ENCODE measurements around the gene MEGF9. TPM values are rescaled to one million over a fixed set of nuclear protein-coding genes. Genes with fewer than 3 reads are reported as not detected.

MEGF9 gene
- total RNA-seq, 3 donors from 2014 or later (not counting 1 experiment from before 2014, with no cell fraction given), result 17.5 to 25.9 (median 22.3) TPM

- no peak overlapping the region for H3K27ac ChIP-seq (ENCODE audit: low read length)
- no peaks in the 10 kb centered on the region for H3K9me3 Mint-ChIP-seq
- no peak for TF ChIP-seq CTCF (IDR thresholded peaks at IDR 0.05)
- H3K4me3 Mint-ChIP-seq, result no peak overlapping the region
- peaks cover 0 to 5% of the 10 kb centered on the region in 2 donors for H3K4me1 Mint-ChIP-seq
- H3K4me1 ChIP-seq (ENCODE audit: control insufficient read depth, insufficient read depth, low read length), result no peaks in the 10 kb centered on the region
- no peaks in the 10 kb centered on the region for H3K9me3 ChIP-seq (ENCODE audit: control insufficient read depth, insufficient read depth, low read length)
- intact Hi-C loops (cut with micrococcal nuclease), result no loop called here
- ATAC-seq (no peak), DNase-seq (no peak)
- H3K36me3 ChIP-seq (ENCODE audit: control insufficient read depth, insufficient read depth, low read length), result peaks cover 28% of the 10 kb centered on the region
- H3K36me3 Mint-ChIP-seq, result peaks cover 5% of the 10 kb centered on the region
- H3K27ac Mint-ChIP-seq, result no peak overlapping the region
- WGBS (ENCODE audit: insufficient coverage), result 92% methylated on average over 3 of the region's 3 CpGs
- no peaks in the 10 kb centered on the region for H3K27me3 ChIP-seq (ENCODE audit: control insufficient read depth, insufficient read depth, low read length)
- H3K27me3 Mint-ChIP-seq (ENCODE audit: low read depth in 2 of 2), result no peaks in the 10 kb centered on the region
- H3K4me3 ChIP-seq (ENCODE audit: low read length), result no peak overlapping the region
These were observed 44.3 kb upstream of the MEGF9 start for GRCh38 chr9:120758544-120758943.

GRCh38 chr9:120757026-120757913 is 43.0 kb upstream of the MEGF9 start:
- ATAC-seq (no peak), DNase-seq (no peak)
- H3K27ac Mint-ChIP-seq, result peak overlapping the region; percentile 10 to 36
- peaks cover 0 to 5% of the 10 kb centered on the region in 2 donors for H3K4me1 Mint-ChIP-seq
- no peak overlapping the region for H3K4me3 Mint-ChIP-seq
- Histone ChIP-seq H3K4me3 (ENCODE audit: low read length) (no peak overlapping the region), H3K27me3 (ENCODE audit: control insufficient read depth, insufficient read depth, low read length) (no peaks in the 10 kb centered on the region), H3K36me3 (ENCODE audit: control insufficient read depth, insufficient read depth, low read length) (peaks cover 18% of the 10 kb centered on the region), H3K4me1 (ENCODE audit: control insufficient read depth, insufficient read depth, low read length) (no peaks in the 10 kb centered on the region), H3K27ac (ENCODE audit: low read length) (no peak overlapping the region), H3K9me3 (ENCODE audit: control insufficient read depth, insufficient read depth, low read length) (no peaks in the 10 kb centered on the region)
- WGBS (ENCODE audit: insufficient coverage), result 39% methylated on average over 3 of the region's 6 CpGs
- peaks cover 5% of the 10 kb centered on the region for H3K36me3 Mint-ChIP-seq
- H3K27me3 Mint-ChIP-seq (ENCODE audit: low read depth in 2 of 2), result no peaks in the 10 kb centered on the region
- intact Hi-C loops (cut with micrococcal nuclease), result no loop called here
- H3K9me3 Mint-ChIP-seq, result no peaks in the 10 kb centered on the region
- no peak for TF ChIP-seq CTCF (IDR thresholded peaks at IDR 0.05)

- no peak overlapping the region for H3K4me3 Mint-ChIP-seq
- TF ChIP-seq CTCF (IDR thresholded peaks at IDR 0.05), result no peak
- H3K36me3 ChIP-seq (ENCODE audit: control insufficient read depth, insufficient read depth, low read length), result peaks cover 14% of the 10 kb centered on the region
- peaks cover 5% of the 10 kb centered on the region for H3K36me3 Mint-ChIP-seq
- H3K4me1 Mint-ChIP-seq, result peaks cover 0 to 5% of the 10 kb centered on the region in 2 donors
- H3K4me1 ChIP-seq (ENCODE audit: control insufficient read depth, insufficient read depth, low read length), result no peaks in the 10 kb centered on the region
- ATAC-seq, result no peak
- DNase-seq, result no peak
- H3K27ac Mint-ChIP-seq, result peak overlapping the region in 1 of 2 donors; percentile 36
- no CpG with 5 or more reads among the region's 1 CpG for WGBS (ENCODE audit: insufficient coverage)
- no peaks in the 10 kb centered on the region for H3K9me3 Mint-ChIP-seq
- no peak overlapping the region for H3K4me3 ChIP-seq (ENCODE audit: low read length)
- H3K27me3 ChIP-seq (ENCODE audit: control insufficient read depth, insufficient read depth, low read length), result no peaks in the 10 kb centered on the region
- H3K27me3 Mint-ChIP-seq (ENCODE audit: low read depth in 2 of 2), result no peaks in the 10 kb centered on the region
- no peak overlapping the region for H3K27ac ChIP-seq (ENCODE audit: low read length)
- intact Hi-C loops (cut with micrococcal nuclease), result loop anchor here (1.0 kb wide), 1 partner anchor 225 kb away; no protein-coding TSS in a partner anchor
- no peaks in the 10 kb centered on the region for H3K9me3 ChIP-seq (ENCODE audit: control insufficient read depth, insufficient read depth, low read length)
These were observed 42.3 kb upstream of the MEGF9 start for GRCh38 chr9:120756531-120756930.

All from natural killer cell (primary cell).